ENCODE results near the gene KRT85. TPM values are rescaled to one million over a fixed set of nuclear protein-coding genes. Genes with fewer than 3 reads are reported as not detected.

The KRT85 gene
- total and polyA plus RNA-seq, 2 of the 4 experiments (the other 2 are of a cell fraction), result not detected

DNA sequence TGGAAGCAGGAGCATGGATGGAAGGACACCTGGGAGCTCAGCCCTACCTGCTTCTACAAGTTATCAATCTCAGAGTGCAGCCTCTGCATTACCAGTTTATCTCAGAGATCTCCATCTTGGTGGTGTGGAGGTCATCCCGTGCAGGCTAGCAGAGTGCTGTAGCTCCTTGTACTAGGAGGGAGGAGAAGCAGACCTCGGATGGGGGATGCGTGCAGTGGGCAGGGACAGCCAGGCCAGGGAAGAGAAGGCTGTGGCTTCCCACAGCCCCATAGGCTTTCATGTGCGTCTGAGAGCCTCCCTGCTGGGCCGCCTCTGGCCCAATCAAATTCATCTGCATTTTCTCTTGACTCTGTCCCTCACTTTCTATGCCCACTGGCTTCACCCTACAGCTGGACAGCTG, 47.7 kb upstream of the KRT85 start:
- dilution Hi-C loops (cut with HindIII; ENCODE audit: low sequenced_read_pairs, unreplicated experiment) (no loop called here), intact Hi-C loops (cut with micrococcal nuclease) (no loop called here), in situ Hi-C loops (cut with MboI; ENCODE audit: low sequenced_read_pairs) (no loop called here)
- no peaks in the 10 kb centered on the region for H3K36me3 ChIP-seq (ENCODE audit: control insufficient read depth, insufficient read depth, low read length)
- peaks cover 6% of the 10 kb centered on the region; the same call in 1 of the 2 replicates for H3K9me1 ChIP-seq (ENCODE audit: insufficient read depth, low read length)
- TF ChIP-seq MXI1 (IDR thresholded peaks at IDR 0.05; ENCODE audit: borderline replicate concordance, low read depth, low read length) (no peak), RFX5 (IDR thresholded peaks at IDR 0.05; ENCODE audit: low read depth, low read length) (no peak), MAZ (IDR thresholded peaks at IDR 0.05; ENCODE audit: borderline replicate concordance, low read depth, low read length) (no peak), CHD1 (IDR thresholded peaks at IDR 0.05; ENCODE audit: low read depth, low read length) (no peak), NFE2L2 (IDR thresholded peaks at IDR 0.05; ENCODE audit: low read depth, low read length) (no peak), CEBPB (IDR thresholded peaks at IDR 0.05; ENCODE audit: low read depth, low read length) (no peak), SMC3 (IDR thresholded peaks at IDR 0.05; ENCODE audit: low read depth, low read length) (no peak), BHLHE40 (IDR thresholded peaks at IDR 0.05; ENCODE audit: low read depth, low read length) (no peak), RAD21 (IDR thresholded peaks at IDR 0.05; ENCODE audit: low read length) (no peak), POLR2A (IDR thresholded peaks at IDR 0.05; ENCODE audit: low read depth, low read length) (no peak), MAFK (IDR thresholded peaks at IDR 0.05; ENCODE audit: low read depth, low read length) (no peak), RCOR1 (IDR thresholded peaks at IDR 0.05; ENCODE audit: insufficient replicate concordance, low read length) (no peak), FOS (IDR thresholded peaks at IDR 0.05; ENCODE audit: low read depth, low read length) (no peak)
- TF ChIP-seq, protein P1, sequence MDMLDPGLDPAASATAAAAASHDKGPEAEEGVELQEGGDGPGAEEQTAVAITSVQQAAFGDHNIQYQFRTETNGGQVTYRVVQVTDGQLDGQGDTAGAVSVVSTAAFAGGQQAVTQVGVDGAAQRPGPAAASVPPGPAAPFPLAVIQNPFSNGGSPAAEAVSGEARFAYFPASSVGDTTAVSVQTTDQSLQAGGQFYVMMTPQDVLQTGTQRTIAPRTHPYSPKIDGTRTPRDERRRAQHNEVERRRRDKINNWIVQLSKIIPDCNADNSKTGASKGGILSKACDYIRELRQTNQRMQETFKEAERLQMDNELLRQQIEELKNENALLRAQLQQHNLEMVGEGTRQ (IDR thresholded peaks at IDR 0.05; ENCODE audit: low read depth, low read length), result no peak
- TF ChIP-seq, protein P2, sequence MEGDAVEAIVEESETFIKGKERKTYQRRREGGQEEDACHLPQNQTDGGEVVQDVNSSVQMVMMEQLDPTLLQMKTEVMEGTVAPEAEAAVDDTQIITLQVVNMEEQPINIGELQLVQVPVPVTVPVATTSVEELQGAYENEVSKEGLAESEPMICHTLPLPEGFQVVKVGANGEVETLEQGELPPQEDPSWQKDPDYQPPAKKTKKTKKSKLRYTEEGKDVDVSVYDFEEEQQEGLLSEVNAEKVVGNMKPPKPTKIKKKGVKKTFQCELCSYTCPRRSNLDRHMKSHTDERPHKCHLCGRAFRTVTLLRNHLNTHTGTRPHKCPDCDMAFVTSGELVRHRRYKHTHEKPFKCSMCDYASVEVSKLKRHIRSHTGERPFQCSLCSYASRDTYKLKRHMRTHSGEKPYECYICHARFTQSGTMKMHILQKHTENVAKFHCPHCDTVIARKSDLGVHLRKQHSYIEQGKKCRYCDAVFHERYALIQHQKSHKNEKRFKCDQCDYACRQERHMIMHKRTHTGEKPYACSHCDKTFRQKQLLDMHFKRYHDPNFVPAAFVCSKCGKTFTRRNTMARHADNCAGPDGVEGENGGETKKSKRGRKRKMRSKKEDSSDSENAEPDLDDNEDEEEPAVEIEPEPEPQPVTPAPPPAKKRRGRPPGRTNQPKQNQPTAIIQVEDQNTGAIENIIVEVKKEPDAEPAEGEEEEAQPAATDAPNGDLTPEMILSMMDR (conservative IDR thresholded peaks at IDR 0.05; ENCODE audit: low read depth, low read length), result no peak
- TF ChIP-seq, protein P3, sequence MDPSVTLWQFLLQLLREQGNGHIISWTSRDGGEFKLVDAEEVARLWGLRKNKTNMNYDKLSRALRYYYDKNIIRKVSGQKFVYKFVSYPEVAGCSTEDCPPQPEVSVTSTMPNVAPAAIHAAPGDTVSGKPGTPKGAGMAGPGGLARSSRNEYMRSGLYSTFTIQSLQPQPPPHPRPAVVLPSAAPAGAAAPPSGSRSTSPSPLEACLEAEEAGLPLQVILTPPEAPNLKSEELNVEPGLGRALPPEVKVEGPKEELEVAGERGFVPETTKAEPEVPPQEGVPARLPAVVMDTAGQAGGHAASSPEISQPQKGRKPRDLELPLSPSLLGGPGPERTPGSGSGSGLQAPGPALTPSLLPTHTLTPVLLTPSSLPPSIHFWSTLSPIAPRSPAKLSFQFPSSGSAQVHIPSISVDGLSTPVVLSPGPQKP (IDR thresholded peaks at IDR 0.05; ENCODE audit: borderline replicate concordance, low read depth, low read length), result no peak
- H3K18ac ChIP-seq (ENCODE audit: low read depth, low read length), result no peak overlapping the region
- no peak overlapping the region for H3K4me3 ChIP-seq (ENCODE audit: insufficient read depth, low read depth, low read length)
- ChIA-PET CTCF (no interaction called here), POLR2A (ENCODE audit: unreplicated experiment) (no interaction called here)
- no peaks in the 10 kb centered on the region for H3K79me1 ChIP-seq (ENCODE audit: low read depth in 1 of 2, low read length in 2 of 2)
- no peak for ATAC-seq (ENCODE audit: low read depth)
- H3K4me1 ChIP-seq (ENCODE audit: control insufficient read depth, insufficient read depth, low read length), result no peaks in the 10 kb centered on the region
- no peak overlapping the region for H2BK5ac ChIP-seq (ENCODE audit: low read depth, low read length, poor library complexity, severe bottlenecking)
- H2AFZ ChIP-seq (replicated peaks; ENCODE audit: low read length, poor library complexity), result no peak overlapping the region
- WGBS, 2 experiments (ENCODE audit: extremely low coverage in 2 of 2, insufficient read length in 1 of 2), result 63% methylated on average over 2 of the region's 5 CpGs; no CpG with 5 or more reads in 1 of the 2 experiments
- H3K27ac ChIP-seq (ENCODE audit: insufficient read depth, low read length), result no peak overlapping the region
- H3K9me3 ChIP-seq (ENCODE audit: control insufficient read depth, insufficient read depth, low read length), result no peaks in the 10 kb centered on the region
- H3K56ac ChIP-seq (ENCODE audit: extremely low read depth, insufficient read depth, low read length), result no peak overlapping the region
- H4K5ac ChIP-seq (ENCODE audit: low read depth, low read length), result no peak overlapping the region
- no peak overlapping the region for H3K23ac ChIP-seq (ENCODE audit: low read depth, low read length)
- no peak overlapping the region for H2BK15ac ChIP-seq (ENCODE audit: low read depth, low read length)
- no peak overlapping the region for H2BK20ac ChIP-seq (ENCODE audit: low read depth, low read length)
- no peaks in the 10 kb centered on the region for H4K20me1 ChIP-seq (ENCODE audit: insufficient read depth, low read length)
- no peak overlapping the region for H3K4ac ChIP-seq (ENCODE audit: low read depth, low read length)
- H4K91ac ChIP-seq (ENCODE audit: insufficient read depth, low read depth, low read length), result no peak overlapping the region
- no peak overlapping the region for H3K14ac ChIP-seq (replicated peaks; ENCODE audit: low read depth, low read length)
- peaks cover 3% of the 10 kb centered on the region; the same call in 1 of the 2 replicates for H3K27me3 ChIP-seq (ENCODE audit: control insufficient read depth, insufficient read depth, low read length)
- H4K8ac ChIP-seq (ENCODE audit: low read depth in 2 of 2, low read length in 2 of 2), result no peak overlapping the region
- no peak overlapping the region for H3K9ac ChIP-seq (ENCODE audit: low read depth, low read length)
- H2AK9ac ChIP-seq (replicated peaks; ENCODE audit: low read depth, low read length, poor library complexity), result no peak overlapping the region
- BruUV-seq (replicated peaks), result no TSS peak
- no peak for DNase-seq
- H3K4me2 ChIP-seq (ENCODE audit: low read depth, low read length), result no peak overlapping the region
- no peak overlapping the region for H2BK120ac ChIP-seq (ENCODE audit: low read depth, low read length)
- H2AK5ac ChIP-seq (ENCODE audit: low read depth, low read length), result no peak overlapping the region
